ENCODE data around the gene ADAMTS17.

Gene ADAMTS17

GRCh38 chr15:100278596-100279380 lies 63.0 kb downstream of the ADAMTS17 start:
- TF ChIP-seq, protein P1, sequence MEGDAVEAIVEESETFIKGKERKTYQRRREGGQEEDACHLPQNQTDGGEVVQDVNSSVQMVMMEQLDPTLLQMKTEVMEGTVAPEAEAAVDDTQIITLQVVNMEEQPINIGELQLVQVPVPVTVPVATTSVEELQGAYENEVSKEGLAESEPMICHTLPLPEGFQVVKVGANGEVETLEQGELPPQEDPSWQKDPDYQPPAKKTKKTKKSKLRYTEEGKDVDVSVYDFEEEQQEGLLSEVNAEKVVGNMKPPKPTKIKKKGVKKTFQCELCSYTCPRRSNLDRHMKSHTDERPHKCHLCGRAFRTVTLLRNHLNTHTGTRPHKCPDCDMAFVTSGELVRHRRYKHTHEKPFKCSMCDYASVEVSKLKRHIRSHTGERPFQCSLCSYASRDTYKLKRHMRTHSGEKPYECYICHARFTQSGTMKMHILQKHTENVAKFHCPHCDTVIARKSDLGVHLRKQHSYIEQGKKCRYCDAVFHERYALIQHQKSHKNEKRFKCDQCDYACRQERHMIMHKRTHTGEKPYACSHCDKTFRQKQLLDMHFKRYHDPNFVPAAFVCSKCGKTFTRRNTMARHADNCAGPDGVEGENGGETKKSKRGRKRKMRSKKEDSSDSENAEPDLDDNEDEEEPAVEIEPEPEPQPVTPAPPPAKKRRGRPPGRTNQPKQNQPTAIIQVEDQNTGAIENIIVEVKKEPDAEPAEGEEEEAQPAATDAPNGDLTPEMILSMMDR (IDR thresholded peaks at IDR 0.05; ENCODE audit: control insufficient read depth, extremely low read depth, insufficient read depth) = no peak
- no peak overlapping the region for H3K4me3 ChIP-seq (ENCODE audit: low read depth, low read length)
- DNase-seq (ENCODE audit: low read depth) = no peak

GRCh38 chr15:100277087-100277855 lies 64.5 kb downstream of the ADAMTS17 start:
- DNase-seq (ENCODE audit: low read depth) = no peak
- H3K4me3 ChIP-seq (ENCODE audit: low read depth, low read length) = no peak overlapping the region
- TF ChIP-seq, protein P1 (IDR thresholded peaks at IDR 0.05; ENCODE audit: control insufficient read depth, extremely low read depth, insufficient read depth) = no peak

GRCh38 chr15:100276506-100276905 lies 65.3 kb downstream of the ADAMTS17 start:
- no peak for DNase-seq (ENCODE audit: low read depth)
- H3K4me3 ChIP-seq (ENCODE audit: low read depth, low read length) = no peak overlapping the region
- TF ChIP-seq, protein P1 (IDR thresholded peaks at IDR 0.05; ENCODE audit: control insufficient read depth, extremely low read depth, insufficient read depth) = no peak

DNA sequence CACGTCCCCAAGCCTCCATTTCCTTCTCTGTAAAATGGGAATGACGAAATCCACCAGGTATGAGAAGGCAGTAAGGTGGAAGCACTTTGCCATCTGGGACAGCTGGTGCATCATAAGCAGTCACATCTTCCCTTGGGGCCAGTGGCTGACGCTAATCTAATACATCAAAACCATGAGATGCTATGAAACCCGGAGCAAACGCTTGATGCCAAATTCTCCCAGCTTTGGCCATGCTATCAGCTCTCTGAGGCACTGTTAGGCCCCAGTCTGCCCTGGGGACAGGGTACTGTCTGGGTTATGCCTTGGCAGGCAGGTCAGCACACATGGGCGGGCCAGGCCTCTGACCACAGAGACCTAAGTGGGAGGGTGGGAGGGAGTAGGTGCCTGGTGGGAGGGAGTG lies 66.1 kb downstream of the ADAMTS17 start:
- DNase-seq (ENCODE audit: low read depth) = no peak
- H3K4me3 ChIP-seq (ENCODE audit: low read depth, low read length) = no peak overlapping the region
- TF ChIP-seq, protein P1 (IDR thresholded peaks at IDR 0.05; ENCODE audit: control insufficient read depth, extremely low read depth, insufficient read depth) = no peak

DNA sequence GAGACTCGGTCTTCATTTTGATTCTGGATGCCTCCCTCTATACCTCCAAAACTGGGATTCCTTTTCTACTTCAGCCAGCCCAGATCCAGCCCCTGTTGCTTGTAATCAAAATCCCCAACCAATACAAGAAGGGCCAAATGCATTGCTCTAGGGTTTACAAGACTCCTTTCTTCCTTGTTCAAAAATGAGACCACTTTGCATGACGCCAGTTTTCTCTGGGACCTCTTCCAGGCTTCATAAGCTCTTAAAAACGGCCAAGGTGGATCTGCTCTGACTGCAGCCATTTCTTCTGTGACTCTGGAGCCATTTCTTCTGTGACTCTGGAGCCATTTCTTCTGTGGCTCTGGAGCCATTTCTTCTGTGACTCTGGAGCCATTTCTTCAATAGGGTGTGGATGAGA lies 71.9 kb downstream of the ADAMTS17 start:
- DNase-seq (ENCODE audit: low read depth) = no peak
- TF ChIP-seq, protein P1 (IDR thresholded peaks at IDR 0.05; ENCODE audit: control insufficient read depth, extremely low read depth, insufficient read depth) = no peak
- H3K4me3 ChIP-seq (ENCODE audit: low read depth, low read length) = no peak overlapping the region

- H3K4me3 ChIP-seq (ENCODE audit: low read depth, low read length) = no peak overlapping the region
- no peak for DNase-seq (ENCODE audit: low read depth)
- TF ChIP-seq, protein P1 (IDR thresholded peaks at IDR 0.05; ENCODE audit: control insufficient read depth, extremely low read depth, insufficient read depth) = no peak
Observed at GRCh38 chr15:100266166-100266565, 75.6 kb downstream of the ADAMTS17 start.
